ENCODE data around the gene MCUR1. TPM values are rescaled to one million over a fixed set of nuclear protein-coding genes. Genes with fewer than 3 reads are reported as not detected.
"Not testable (repeated sequence)": the region's sequence is repeated elsewhere in the genome, so short reads cannot be mapped to it uniquely, and the experiment has no call there.

Gene MCUR1
- total and polyA plus RNA-seq, 4 donors: 8.0 to 42.1 (median 20.6) TPM

DNA sequence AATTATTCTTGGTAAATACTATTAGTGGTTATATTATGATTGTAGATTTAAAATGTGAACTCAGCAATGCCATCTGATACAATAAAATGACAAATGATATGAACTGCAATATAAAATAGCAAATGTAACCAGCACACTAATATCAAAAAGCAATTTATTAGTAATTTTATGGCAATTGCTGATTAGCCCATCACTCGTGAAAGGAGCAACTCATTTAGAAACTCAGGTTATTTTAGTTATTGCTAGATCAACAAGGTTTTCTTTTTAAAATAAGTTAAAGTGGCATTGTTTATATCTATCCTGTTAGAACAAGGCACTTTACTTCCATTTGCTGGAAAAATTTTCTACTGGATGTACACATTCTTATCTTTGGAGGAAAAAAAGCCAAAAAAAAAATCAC, 18.4 kb upstream of the MCUR1 start:
- TF ChIP-seq, protein P1, sequence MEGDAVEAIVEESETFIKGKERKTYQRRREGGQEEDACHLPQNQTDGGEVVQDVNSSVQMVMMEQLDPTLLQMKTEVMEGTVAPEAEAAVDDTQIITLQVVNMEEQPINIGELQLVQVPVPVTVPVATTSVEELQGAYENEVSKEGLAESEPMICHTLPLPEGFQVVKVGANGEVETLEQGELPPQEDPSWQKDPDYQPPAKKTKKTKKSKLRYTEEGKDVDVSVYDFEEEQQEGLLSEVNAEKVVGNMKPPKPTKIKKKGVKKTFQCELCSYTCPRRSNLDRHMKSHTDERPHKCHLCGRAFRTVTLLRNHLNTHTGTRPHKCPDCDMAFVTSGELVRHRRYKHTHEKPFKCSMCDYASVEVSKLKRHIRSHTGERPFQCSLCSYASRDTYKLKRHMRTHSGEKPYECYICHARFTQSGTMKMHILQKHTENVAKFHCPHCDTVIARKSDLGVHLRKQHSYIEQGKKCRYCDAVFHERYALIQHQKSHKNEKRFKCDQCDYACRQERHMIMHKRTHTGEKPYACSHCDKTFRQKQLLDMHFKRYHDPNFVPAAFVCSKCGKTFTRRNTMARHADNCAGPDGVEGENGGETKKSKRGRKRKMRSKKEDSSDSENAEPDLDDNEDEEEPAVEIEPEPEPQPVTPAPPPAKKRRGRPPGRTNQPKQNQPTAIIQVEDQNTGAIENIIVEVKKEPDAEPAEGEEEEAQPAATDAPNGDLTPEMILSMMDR (IDR thresholded peaks at IDR 0.05; ENCODE audit: control extremely low read depth, extremely low read depth): no peak
- Histone ChIP-seq H3K4me1 (ENCODE audit: control insufficient read depth in 5 of 5, insufficient read depth in 5 of 5, low read length in 5 of 5) (no peaks in the 10 kb centered on the region), H3K9ac (ENCODE audit: insufficient read depth in 1 of 2, low read length in 2 of 2) (no peak overlapping the region), H3K27me3 (ENCODE audit: control insufficient read depth in 3 of 3, insufficient read depth in 3 of 3, low read length in 2 of 3) (no peaks in the 10 kb centered on the region), H3K9me3 (ENCODE audit: control insufficient read depth in 4 of 4, insufficient read depth in 3 of 4, low read length in 3 of 4) (no peaks in the 10 kb centered on the region), H3K27ac (ENCODE audit: low read depth in 1 of 2, low read length in 1 of 2) (no peak overlapping the region), H3K36me3 (ENCODE audit: control insufficient read depth in 4 of 4, insufficient read depth in 4 of 4, low read length in 4 of 4) (no peaks in the 10 kb centered on the region), H3K4me3 (no peak overlapping the region)
- DNase-seq (no peak), ATAC-seq (ENCODE audit: insufficient read depth, low FRiP score) (no peak)
- WGBS, 2 donors: 90 to 91% methylated on average over 1 of the region's 1 CpG

GRCh38 chr6:13831615-13832014, 17.3 kb upstream of the MCUR1 start:
- WGBS, 2 donors: 84 to 86% methylated on average over 7 of the region's 7 CpGs
- Histone ChIP-seq H3K9me3 (ENCODE audit: control insufficient read depth in 4 of 4, insufficient read depth in 3 of 4, low read length in 3 of 4) (no peaks in the 10 kb centered on the region), H3K36me3 (ENCODE audit: control insufficient read depth in 4 of 4, insufficient read depth in 4 of 4, low read length in 4 of 4) (no peaks in the 10 kb centered on the region), H3K9ac (ENCODE audit: insufficient read depth in 1 of 2, low read length in 2 of 2) (no peak overlapping the region), H3K4me3 (no peak overlapping the region), H3K27ac (ENCODE audit: low read depth in 1 of 2, low read length in 1 of 2) (no peak overlapping the region), H3K27me3 (ENCODE audit: control insufficient read depth in 3 of 3, insufficient read depth in 3 of 3, low read length in 2 of 3) (no peaks in the 10 kb centered on the region), H3K4me1 (ENCODE audit: control insufficient read depth in 5 of 5, insufficient read depth in 5 of 5, low read length in 5 of 5) (no peaks in the 10 kb centered on the region)
- ATAC-seq (ENCODE audit: insufficient read depth, low FRiP score) (no peak), DNase-seq (no peak)
- TF ChIP-seq, protein P1 (IDR thresholded peaks at IDR 0.05; ENCODE audit: control extremely low read depth, extremely low read depth): no peak

- DNase-seq (no peak), ATAC-seq (ENCODE audit: insufficient read depth, low FRiP score) (no peak)
- H3K27me3 ChIP-seq (ENCODE audit: control insufficient read depth in 3 of 3, insufficient read depth in 3 of 3, low read length in 2 of 3): no peaks in the 10 kb centered on the region
- no peaks in the 10 kb centered on the region for H3K4me1 ChIP-seq (ENCODE audit: control insufficient read depth in 5 of 5, insufficient read depth in 5 of 5, low read length in 5 of 5)
- H3K36me3 ChIP-seq (ENCODE audit: control insufficient read depth in 4 of 4, insufficient read depth in 4 of 4, low read length in 4 of 4): no peaks in the 10 kb centered on the region
- TF ChIP-seq, protein P1 (IDR thresholded peaks at IDR 0.05; ENCODE audit: control extremely low read depth, extremely low read depth): no peak
- no peak overlapping the region for H3K9ac ChIP-seq (ENCODE audit: insufficient read depth in 1 of 2, low read length in 2 of 2)
- no peaks in the 10 kb centered on the region for H3K9me3 ChIP-seq (ENCODE audit: control insufficient read depth in 4 of 4, insufficient read depth in 3 of 4, low read length in 3 of 4)
- 83 to 86% methylated on average over 4 of the region's 4 CpGs for WGBS, 2 donors
- no peak overlapping the region for H3K27ac ChIP-seq (ENCODE audit: low read depth in 1 of 2, low read length in 1 of 2)
- no peak overlapping the region for H3K4me3 ChIP-seq
These were observed 16.4 kb upstream of the MCUR1 start for GRCh38 chr6:13830803-13831202.

DNA sequence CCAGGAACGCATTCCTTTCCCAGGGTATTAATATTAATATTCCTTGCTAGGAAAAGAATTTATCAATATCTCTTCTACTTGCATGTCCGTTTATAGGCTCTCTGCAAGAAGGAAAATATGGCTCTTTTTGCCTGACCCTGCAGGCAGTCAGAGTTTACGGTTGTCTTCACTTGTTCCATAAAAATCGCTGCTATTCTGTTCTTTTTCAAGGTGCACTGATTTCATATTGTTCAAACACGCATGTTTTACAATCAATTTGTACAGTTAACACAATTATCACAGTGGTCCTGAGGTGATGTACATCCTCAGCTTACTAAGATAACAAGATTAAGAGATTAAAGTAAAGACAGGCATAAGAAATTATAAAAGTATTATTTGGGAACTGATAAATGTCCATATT, 15.1 kb upstream of the MCUR1 start:
- not testable (repeated sequence) for DNase-seq; H3K4me1 ChIP-seq (ENCODE audit: control insufficient read depth in 5 of 5, insufficient read depth in 5 of 5, low read length in 5 of 5); H3K36me3 ChIP-seq (ENCODE audit: control insufficient read depth in 4 of 4, insufficient read depth in 4 of 4, low read length in 4 of 4); H3K27me3 ChIP-seq (ENCODE audit: control insufficient read depth in 3 of 3, insufficient read depth in 3 of 3, low read length in 2 of 3); H3K27ac ChIP-seq (ENCODE audit: low read depth in 1 of 2, low read length in 1 of 2); H3K9ac ChIP-seq (ENCODE audit: insufficient read depth in 1 of 2, low read length in 2 of 2); ATAC-seq (ENCODE audit: insufficient read depth, low FRiP score); H3K9me3 ChIP-seq (ENCODE audit: control insufficient read depth in 4 of 4, insufficient read depth in 3 of 4, low read length in 3 of 4); H3K4me3 ChIP-seq
- WGBS, 2 donors: 91 to 97% methylated on average over 5 of the region's 5 CpGs

- 92 to 94% methylated on average over 11 of the region's 11 CpGs for WGBS, 2 donors
- H3K27me3 ChIP-seq (ENCODE audit: control insufficient read depth in 3 of 3, insufficient read depth in 3 of 3, low read length in 2 of 3); ATAC-seq (ENCODE audit: insufficient read depth, low FRiP score); H3K27ac ChIP-seq (ENCODE audit: low read depth in 1 of 2, low read length in 1 of 2); H3K4me1 ChIP-seq (ENCODE audit: control insufficient read depth in 5 of 5, insufficient read depth in 5 of 5, low read length in 5 of 5); H3K36me3 ChIP-seq (ENCODE audit: control insufficient read depth in 4 of 4, insufficient read depth in 4 of 4, low read length in 4 of 4); H3K4me3 ChIP-seq; H3K9ac ChIP-seq (ENCODE audit: insufficient read depth in 1 of 2, low read length in 2 of 2); DNase-seq; H3K9me3 ChIP-seq (ENCODE audit: control insufficient read depth in 4 of 4, insufficient read depth in 3 of 4, low read length in 3 of 4): not testable (repeated sequence)
These were observed 14.4 kb upstream of the MCUR1 start for GRCh38 chr6:13828656-13829301.

Measured in lung (tissue), 12 donors.